Measurements from ENCODE around the gene NLGN4Y.

- TF ChIP-seq CREM (CRISPR knock-in tag; IDR thresholded peaks at IDR 0.05) (no peak), TP53 (CRISPR knock-in tag; IDR thresholded peaks at IDR 0.05) (no peak), NR3C1 (CRISPR knock-in tag; conservative IDR thresholded peaks at IDR 0.05; ENCODE audit: low read depth) (no peak), ATF3 (CRISPR knock-in tag; conservative IDR thresholded peaks at IDR 0.05) (no peak), ZNF232 (CRISPR knock-in tag; IDR thresholded peaks at IDR 0.05) (no peak), USF1 (CRISPR knock-in tag; IDR thresholded peaks at IDR 0.05) (no peak)
- TF ChIP-seq, protein P1, sequence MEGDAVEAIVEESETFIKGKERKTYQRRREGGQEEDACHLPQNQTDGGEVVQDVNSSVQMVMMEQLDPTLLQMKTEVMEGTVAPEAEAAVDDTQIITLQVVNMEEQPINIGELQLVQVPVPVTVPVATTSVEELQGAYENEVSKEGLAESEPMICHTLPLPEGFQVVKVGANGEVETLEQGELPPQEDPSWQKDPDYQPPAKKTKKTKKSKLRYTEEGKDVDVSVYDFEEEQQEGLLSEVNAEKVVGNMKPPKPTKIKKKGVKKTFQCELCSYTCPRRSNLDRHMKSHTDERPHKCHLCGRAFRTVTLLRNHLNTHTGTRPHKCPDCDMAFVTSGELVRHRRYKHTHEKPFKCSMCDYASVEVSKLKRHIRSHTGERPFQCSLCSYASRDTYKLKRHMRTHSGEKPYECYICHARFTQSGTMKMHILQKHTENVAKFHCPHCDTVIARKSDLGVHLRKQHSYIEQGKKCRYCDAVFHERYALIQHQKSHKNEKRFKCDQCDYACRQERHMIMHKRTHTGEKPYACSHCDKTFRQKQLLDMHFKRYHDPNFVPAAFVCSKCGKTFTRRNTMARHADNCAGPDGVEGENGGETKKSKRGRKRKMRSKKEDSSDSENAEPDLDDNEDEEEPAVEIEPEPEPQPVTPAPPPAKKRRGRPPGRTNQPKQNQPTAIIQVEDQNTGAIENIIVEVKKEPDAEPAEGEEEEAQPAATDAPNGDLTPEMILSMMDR (IDR thresholded peaks at IDR 0.05), result no peak
These were observed 19.2 kb downstream of the NLGN4Y start for GRCh38 chrY:14543506-14543905.
